SJCRH30 (cell line): ENCODE results near the gene SLC23A2. TPM values are rescaled to one million over a fixed set of nuclear protein-coding genes. Genes with fewer than 3 reads are reported as not detected.
"Not testable (repeated sequence)": the region's sequence is repeated elsewhere in the genome, so short reads cannot be mapped to it uniquely, and the experiment has no call there.

Source experiments
- DNase-seq, 2 experiments: peaks; one replicate each; pipeline ENCODE4 v3.0.0-alpha.2; 2015 to 2020
- H3K27ac ChIP-seq: fragments of 250-450 bp; sonication (Bioruptor Pico); 2 replicates; pipeline ENCODE4 v1.5.1; 2020; ENCODE audit warnings: mild to moderate bottlenecking, moderate library complexity
- H3K27me3 ChIP-seq: fragments of 250-450 bp; sonication (Bioruptor Pico); 2 replicates; pipeline ENCODE4 v1.5.1; 2020; ENCODE audit warnings: mild to moderate bottlenecking, moderate library complexity
- H3K36me3 ChIP-seq: fragments of 250-450 bp; sonication (Bioruptor Pico); 2 replicates; pipeline ENCODE4 v1.5.1; 2020; ENCODE audit warnings: mild to moderate bottlenecking, moderate library complexity
- H3K4me1 ChIP-seq: fragments of 250-450 bp; sonication (Bioruptor Pico); 2 replicates; pipeline ENCODE4 v1.5.1; 2020; ENCODE audit warnings: mild to moderate bottlenecking, moderate library complexity
- H3K4me3 ChIP-seq: fragments of 250-450 bp; sonication (Bioruptor Pico); 2 replicates; pipeline ENCODE4 v1.5.1; 2020; ENCODE audit warnings: mild to moderate bottlenecking, moderate library complexity
- H3K9me3 ChIP-seq: fragments of 250-450 bp; sonication (Bioruptor Pico); replicated peaks from 2 replicates; pipeline ENCODE4 v1.5.1; 2020; ENCODE audit warnings: mild to moderate bottlenecking, moderate library complexity
- total RNA-seq: library from RNA; depleted of rRNA; stranded (reverse); fragments of >200 nt; shearing (Covaris generic); gene quantifications from 2 replicates; pipeline ENCODE4 v1.2.3, GENCODE V29; 2014

The SLC23A2 gene
- total RNA-seq, 1 experiment from 2014 or later = 21.1 TPM

DNA sequence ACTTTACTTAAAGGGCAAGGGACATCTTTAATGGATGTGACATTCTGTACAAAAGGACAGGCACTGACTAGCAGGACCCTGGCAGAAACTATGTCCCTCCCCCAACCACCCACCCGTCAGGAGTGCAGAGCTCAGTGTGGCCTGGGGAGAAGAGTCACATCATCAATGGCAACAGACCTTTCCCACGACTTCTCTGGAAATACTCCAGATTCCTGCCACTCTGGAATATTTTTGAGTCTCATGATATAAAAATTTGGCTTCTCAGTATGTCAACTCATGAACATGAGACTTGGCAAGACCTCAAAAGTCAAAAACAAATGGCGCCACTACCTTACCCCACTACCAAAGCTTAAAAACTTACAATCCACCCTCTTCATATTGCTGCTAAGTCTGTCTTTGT lies 118.3 kb downstream of the SLC23A2 start:
- Histone ChIP-seq H3K9me3 (no peaks in the 10 kb centered on the region), H3K4me3 (no peak overlapping the region), H3K4me1 (no peaks in the 10 kb centered on the region), H3K27me3 (no peaks in the 10 kb centered on the region), H3K36me3 (peaks cover 3% of the 10 kb centered on the region; the same call in 1 of the 2 replicates), H3K27ac (no peak overlapping the region)
- no peak for DNase-seq

DNA sequence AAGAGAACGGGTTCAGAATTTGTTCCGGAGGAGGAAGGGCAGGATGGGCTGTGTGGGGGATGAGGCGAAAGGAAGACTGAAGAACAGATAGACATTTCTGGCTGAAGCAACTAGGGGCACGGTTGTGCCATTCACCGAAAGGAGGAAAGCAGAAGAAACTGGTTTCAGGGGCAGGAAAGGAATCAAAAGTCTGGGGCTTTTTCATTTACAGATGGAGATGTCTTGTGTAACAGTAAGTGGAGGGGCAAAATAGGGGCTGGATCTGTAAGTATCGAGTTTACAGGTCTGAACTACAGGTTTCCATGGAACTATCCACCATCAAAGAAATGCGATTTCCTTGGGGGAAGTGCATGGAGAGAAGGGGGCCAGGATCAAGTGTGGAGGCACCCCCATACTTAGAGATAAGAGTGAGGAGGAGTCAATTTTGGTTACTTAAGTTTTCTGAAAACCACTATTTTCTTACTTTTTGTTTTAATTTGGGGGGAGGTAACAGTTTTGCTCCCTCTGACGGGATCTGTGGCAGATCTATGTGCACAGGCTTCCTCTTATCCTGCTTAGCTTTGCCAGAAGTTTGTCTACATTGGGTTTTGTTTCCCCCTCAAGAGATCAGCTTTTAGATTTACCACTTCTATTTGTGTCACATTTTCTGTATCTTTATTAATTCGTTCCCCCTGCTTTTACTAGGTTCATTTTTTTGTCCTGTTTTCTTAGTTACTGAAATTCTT lies 120.1 kb downstream of the SLC23A2 start:
- H3K27me3 ChIP-seq = no peaks in the 10 kb centered on the region
- no peak overlapping the region for H3K27ac ChIP-seq
- H3K9me3 ChIP-seq = no peaks in the 10 kb centered on the region
- no peaks in the 10 kb centered on the region for H3K4me1 ChIP-seq
- DNase-seq = no peak
- H3K4me3 ChIP-seq = no peak overlapping the region
- peaks cover 3% of the 10 kb centered on the region; the same call in 1 of the 2 replicates for H3K36me3 ChIP-seq

DNA sequence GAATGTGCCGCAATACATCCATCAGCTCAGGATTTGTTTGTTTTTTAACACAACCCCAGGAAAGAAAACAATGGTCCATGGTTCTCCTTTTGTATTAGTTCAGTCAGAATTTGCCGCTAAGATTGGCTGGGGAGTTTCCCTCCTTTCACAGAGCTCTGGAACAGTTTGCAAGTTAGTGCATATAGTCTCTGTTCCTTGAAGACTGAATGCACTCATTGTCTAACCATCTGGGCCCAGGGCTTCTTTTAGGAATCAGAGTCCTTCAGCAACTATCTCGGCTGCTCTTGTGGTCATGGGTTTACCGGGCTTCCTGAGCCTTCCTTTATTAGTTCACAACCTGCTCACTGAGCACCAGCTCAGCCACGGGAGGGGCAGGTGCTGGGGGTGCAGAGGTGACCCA lies 121.3 kb downstream of the SLC23A2 start:
- Histone ChIP-seq H3K4me3 (no peak overlapping the region), H3K27me3 (no peaks in the 10 kb centered on the region), H3K36me3 (peaks cover 3% of the 10 kb centered on the region; the same call in 1 of the 2 replicates), H3K9me3 (no peaks in the 10 kb centered on the region), H3K27ac (no peak overlapping the region), H3K4me1 (no peaks in the 10 kb centered on the region)
- no peak for DNase-seq

DNA sequence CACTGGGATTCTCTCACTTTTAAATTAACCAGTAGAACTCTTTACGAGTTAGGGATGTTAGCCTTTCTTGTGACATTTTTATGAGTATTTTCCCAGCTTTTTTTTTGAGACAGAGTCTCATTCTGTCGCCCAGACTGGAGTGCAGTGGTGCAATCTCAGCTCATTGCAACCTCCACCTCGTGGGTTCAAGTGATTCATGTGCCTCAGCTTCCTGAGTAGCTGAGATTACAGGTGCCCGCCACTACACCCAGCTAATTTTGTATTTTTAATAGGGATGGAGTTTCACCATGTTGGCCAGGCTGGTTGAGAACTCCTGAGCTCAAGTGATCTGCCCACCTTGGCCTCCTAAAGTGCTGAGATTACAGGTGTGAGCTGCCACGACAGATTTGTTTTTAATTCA lies 123.2 kb downstream of the SLC23A2 start:
- H3K27ac ChIP-seq, DNase-seq, H3K27me3 ChIP-seq, H3K4me1 ChIP-seq, H3K9me3 ChIP-seq, H3K36me3 ChIP-seq, H3K4me3 ChIP-seq: not testable (repeated sequence)

DNA sequence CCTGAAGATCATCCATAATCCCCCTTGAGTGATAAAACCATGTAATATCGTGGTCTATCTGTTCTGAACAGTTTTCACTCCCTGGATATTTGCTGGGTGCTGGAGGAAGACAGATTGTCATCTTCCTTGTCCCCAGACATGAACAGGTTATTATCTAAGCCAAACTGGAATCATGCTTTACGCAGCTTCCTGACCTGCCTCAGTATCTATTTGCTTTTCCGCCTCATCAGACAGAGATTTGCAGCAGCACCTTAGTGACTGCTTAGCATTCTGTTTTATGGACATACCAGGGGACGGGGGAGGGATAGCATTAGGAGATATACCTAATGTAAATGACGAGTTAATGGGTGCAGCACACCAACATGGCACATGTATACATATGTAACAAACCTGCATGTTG lies 124.6 kb downstream of the SLC23A2 start:
- no peak overlapping the region for H3K27ac ChIP-seq
- H3K36me3 ChIP-seq = peaks cover 3% of the 10 kb centered on the region; the same call in 1 of the 2 replicates
- H3K9me3 ChIP-seq = no peaks in the 10 kb centered on the region
- H3K27me3 ChIP-seq = no peaks in the 10 kb centered on the region
- no peaks in the 10 kb centered on the region for H3K4me1 ChIP-seq
- no peak overlapping the region for H3K4me3 ChIP-seq
- no peak for DNase-seq

DNA sequence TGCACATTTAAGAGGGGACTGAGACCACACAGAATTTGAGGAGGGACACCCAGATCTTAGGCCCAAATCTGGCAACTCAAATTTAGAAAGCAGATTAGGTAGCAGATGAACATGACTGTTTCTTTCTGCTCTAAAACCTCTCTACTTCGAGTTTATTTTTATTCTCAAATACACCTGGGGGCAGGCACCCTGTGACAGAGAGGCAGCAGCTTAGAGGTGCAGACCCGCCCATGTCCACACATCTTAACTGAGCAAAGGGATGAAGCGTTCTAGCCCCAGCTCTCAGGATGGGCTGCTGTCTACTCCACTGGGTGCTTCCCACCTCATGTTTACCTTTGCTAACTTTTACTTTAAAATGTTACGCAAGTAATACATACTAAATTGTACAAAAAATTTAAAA lies 125.0 kb downstream of the SLC23A2 start:
- no peak for DNase-seq
- no peak overlapping the region for H3K4me3 ChIP-seq
- no peaks in the 10 kb centered on the region for H3K4me1 ChIP-seq
- no peaks in the 10 kb centered on the region for H3K27me3 ChIP-seq
- H3K9me3 ChIP-seq = no peaks in the 10 kb centered on the region
- H3K36me3 ChIP-seq = peaks cover 3% of the 10 kb centered on the region; the same call in 1 of the 2 replicates
- no peak overlapping the region for H3K27ac ChIP-seq

DNA sequence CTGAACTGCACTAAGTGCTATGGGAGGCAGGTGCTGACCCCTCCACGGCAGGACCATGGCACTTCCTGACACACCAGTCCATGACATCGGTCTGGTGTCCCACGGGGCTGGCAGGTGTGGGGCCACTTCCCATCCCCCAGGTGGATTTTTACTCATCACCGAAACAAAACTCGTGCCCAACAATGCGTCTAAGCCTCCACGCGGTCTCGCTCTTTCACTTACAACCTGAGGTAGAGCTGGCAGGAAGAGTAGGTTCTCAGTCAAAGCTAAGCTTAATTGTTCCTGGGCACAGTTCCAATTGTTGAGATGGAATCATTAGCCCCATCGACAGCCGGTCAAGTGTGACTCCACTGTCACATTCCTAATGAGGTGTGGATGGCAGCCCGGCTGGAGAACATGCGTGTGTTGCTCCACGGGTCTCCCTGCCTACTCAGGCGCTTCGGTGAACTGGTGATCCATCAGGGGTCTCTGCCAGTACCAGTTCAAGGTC lies 125.7 kb downstream of the SLC23A2 start:
- H3K9me3 ChIP-seq = no peaks in the 10 kb centered on the region
- 0 out of 2 replicates have a peak, but pooled peaks cover 3% of the 10 kb centered on the region for H3K36me3 ChIP-seq
- H3K4me3 ChIP-seq = no peak overlapping the region
- no peaks in the 10 kb centered on the region for H3K27me3 ChIP-seq
- DNase-seq = no peak
- no peak overlapping the region for H3K27ac ChIP-seq
- H3K4me1 ChIP-seq = no peaks in the 10 kb centered on the region

DNA sequence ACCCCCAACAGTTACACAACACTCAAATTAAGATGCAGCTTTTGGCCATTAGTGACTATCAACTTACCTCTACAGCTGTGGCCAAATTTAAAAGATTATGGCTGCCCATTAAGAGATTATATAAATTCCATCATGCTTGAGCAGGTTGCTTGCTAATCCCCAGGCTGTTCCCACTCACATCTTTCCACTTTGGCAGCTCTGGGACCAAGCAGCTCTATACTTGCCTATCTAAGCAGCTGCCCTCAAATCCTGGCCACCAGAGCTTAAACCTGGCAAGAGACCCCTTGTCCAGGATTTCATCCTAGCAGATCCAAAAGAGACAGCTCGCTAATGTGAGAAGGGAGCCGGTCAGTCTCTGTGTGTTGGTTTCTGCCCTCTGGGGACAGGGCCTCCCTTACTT lies 127.9 kb downstream of the SLC23A2 start:
- Histone ChIP-seq H3K4me3 (no peak overlapping the region), H3K9me3 (no peaks in the 10 kb centered on the region), H3K36me3 (no peaks in the 10 kb centered on the region), H3K4me1 (no peaks in the 10 kb centered on the region), H3K27ac (no peak overlapping the region; the same call in 1 of the 2 replicates), H3K27me3 (no peaks in the 10 kb centered on the region)
- DNase-seq = peak; percentile 31 to 33

DNA sequence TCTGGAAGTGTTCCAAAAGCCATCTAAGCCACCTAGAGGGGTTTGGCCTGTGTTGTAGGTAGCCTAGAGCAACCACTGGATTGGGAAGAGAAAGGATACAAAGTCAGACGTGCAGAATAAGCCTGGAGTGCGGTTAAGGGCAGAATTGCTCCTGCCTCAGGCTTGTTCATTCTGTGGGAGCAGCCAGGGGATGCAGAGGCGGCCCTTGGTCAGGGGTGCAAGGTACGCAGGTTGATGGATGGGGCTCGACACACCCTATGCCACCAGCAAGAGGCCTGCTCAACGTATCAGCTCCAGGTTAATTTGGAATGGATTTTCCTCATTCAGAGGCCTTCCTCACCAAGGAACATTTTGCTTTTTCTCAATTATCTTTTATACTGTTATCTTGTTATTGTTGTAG lies 129.8 kb downstream of the SLC23A2 start:
- DNase-seq = no peak
- Histone ChIP-seq H3K36me3 (no peaks in the 10 kb centered on the region), H3K27ac (no peak overlapping the region), H3K4me3 (no peak overlapping the region), H3K9me3 (no peaks in the 10 kb centered on the region), H3K27me3 (no peaks in the 10 kb centered on the region), H3K4me1 (no peaks in the 10 kb centered on the region)

DNA sequence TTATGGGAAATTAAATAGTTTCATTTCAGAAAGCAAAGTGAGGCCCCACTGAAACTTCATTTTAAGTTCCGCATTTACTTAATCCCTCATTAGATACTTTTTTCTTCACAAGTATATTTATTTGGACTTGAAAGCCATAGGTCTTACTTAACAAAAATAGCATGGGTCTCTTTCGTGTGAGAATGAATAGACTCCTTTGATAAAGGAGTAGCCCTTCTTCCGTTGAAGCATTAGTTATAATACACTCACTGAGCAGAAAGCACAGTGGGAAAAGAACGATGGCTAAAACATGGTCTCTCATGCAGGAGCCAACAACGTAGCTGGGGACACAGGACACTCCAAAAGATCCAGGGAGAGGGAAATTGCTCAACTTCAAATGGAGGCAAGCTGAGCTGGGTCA lies 130.4 kb downstream of the SLC23A2 start:
- Histone ChIP-seq H3K27me3 (no peaks in the 10 kb centered on the region), H3K4me1 (no peaks in the 10 kb centered on the region), H3K9me3 (no peaks in the 10 kb centered on the region), H3K4me3 (no peak overlapping the region), H3K36me3 (no peaks in the 10 kb centered on the region), H3K27ac (no peak overlapping the region)
- DNase-seq = no peak

DNA sequence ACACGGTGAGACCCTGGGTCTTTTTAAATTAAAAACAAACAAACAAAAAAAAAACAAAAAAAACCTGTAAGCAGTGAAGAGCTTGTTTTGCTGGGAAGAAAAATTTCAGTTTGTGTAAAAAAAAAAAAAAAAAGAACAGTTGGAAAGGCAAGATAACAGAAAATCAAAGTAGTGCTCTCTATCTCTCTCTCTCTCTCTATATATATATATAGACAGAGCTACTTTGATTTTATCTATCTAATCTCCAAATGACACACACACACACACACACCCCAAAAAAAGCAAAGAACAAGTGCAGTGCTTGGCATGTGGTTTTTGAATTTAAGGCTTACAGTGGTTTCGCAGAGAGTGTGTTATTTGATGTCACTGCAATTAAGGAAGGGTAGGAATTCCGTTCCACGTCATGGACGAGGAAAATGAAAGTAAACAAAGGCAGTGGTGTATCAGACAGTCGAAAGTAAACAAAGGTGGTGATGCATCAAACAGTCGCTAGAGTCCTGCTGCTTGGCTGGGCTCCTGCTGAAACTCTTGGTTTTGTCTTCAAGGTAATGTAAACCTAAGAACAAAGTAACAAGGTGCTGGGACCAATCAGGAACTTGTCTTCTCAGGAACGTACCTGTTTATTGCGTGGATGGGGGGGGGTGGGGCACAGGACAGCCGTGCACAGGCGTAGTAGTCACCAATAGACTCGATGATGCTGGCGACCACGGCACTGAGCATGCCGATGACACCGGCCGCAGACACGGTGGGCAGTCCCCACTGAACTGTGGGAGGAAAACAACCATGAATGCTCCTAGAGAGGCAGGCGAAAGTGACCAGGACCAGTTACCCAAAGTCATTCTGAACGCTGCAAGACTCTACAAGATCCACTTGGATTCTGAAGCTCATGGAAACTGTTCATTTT lies 131.8 kb downstream of the SLC23A2 start:
- DNase-seq = no peak

DNA sequence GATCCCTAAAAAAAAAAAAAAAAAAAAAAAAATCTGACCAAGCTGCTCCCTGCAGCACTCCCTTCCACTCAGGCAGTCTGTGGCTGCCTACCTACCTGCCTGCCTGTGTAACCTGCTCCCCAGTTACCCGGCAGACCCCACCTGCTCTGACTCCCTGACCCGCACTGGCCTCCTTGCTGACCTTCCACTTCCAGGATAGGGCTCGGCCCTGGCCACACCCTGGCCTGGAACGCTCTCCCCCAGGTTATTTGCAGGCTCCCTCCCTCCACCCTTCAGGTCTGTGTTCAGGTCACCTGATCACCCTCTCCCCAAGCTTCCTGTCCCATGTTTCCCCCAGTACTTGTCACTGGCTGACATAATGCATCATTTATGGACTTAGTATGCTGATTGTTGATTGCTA lies 134.3 kb downstream of the SLC23A2 start:
- no peaks in the 10 kb centered on the region for H3K36me3 ChIP-seq
- no peak overlapping the region for H3K27ac ChIP-seq
- no peak for DNase-seq
- H3K4me1 ChIP-seq = no peaks in the 10 kb centered on the region
- no peak overlapping the region for H3K4me3 ChIP-seq
- no peaks in the 10 kb centered on the region for H3K9me3 ChIP-seq
- no peaks in the 10 kb centered on the region for H3K27me3 ChIP-seq

More for the DNA sequence above, 131.8 kb downstream of the SLC23A2 start:
- Histone ChIP-seq H3K4me1 (no peaks in the 10 kb centered on the region), H3K27ac (no peak overlapping the region), H3K4me3 (no peak overlapping the region), H3K36me3 (no peaks in the 10 kb centered on the region), H3K9me3 (no peaks in the 10 kb centered on the region), H3K27me3 (no peaks in the 10 kb centered on the region)

DNA sequence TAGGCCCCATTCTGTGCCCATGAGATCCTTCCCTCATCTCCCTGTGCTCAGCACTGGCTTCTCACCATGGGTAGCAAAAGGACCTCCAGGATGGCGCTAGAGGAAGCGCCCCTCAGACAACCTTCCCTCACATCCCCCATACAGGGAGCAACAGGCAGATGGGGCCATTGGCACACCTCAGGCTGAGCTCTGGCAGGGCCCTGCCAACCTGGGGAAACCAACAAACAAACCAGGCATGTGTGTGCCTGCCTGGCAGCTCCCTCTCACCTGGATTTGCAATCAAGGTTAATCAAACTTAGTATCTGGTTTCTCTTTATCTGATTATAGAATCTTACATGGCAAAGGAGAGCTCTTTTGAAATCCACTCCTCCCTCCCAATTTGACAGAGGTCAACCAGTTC lies 134.9 kb downstream of the SLC23A2 start:
- Histone ChIP-seq H3K36me3 (peaks cover 3% of the 10 kb centered on the region; the same call in 1 of the 2 replicates), H3K4me3 (no peak overlapping the region), H3K4me1 (no peaks in the 10 kb centered on the region), H3K9me3 (no peaks in the 10 kb centered on the region), H3K27me3 (no peaks in the 10 kb centered on the region), H3K27ac (no peak overlapping the region)
- no peak for DNase-seq

DNA sequence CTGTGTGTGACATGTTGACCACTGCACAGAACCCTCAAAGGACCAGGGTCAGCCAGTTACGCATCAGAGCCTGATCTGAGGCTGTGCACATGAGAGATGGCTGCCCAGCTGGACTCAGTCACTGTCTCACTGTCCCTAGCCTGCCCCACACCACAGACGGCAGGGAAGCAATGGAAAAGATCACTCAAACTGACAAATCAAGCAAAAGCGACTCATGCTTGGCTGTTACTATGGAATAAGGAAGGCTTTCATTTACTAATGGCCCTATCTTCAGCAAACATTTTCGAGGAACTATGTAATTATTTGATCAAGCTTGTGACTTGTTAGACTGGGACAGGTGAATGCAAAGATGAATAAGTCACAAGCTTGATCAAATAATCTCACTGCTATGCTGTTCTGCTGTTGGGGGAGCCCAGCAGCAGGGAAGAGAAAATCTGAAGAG lies 137.0 kb downstream of the SLC23A2 start:
- Histone ChIP-seq H3K4me1 (no peaks in the 10 kb centered on the region), H3K27me3 (no peaks in the 10 kb centered on the region), H3K4me3 (no peak overlapping the region), H3K36me3 (peaks cover 13% of the 10 kb centered on the region; the same call in 1 of the 2 replicates), H3K27ac (no peak overlapping the region), H3K9me3 (no peaks in the 10 kb centered on the region)
- DNase-seq = no peak

DNA sequence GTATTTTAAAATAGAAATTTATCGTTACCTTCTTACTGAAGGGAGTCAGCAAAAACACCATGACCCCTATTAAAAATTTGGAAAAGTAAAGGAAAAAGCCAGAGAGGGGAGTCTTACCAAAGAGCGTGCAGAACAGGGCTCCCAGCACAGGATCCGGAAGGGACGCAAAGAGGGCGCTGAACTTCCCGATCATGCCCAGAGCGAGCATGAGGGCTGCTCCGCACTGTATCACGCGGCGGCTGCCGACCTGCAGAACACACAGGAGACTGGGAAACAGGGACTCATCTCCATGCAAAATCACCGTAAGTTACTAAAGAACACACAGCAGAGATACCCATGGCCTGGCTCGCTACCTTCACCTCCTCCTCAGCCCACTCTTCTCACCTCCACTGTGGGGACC lies 138.6 kb downstream of the SLC23A2 start:
- Histone ChIP-seq H3K27ac (no peak overlapping the region), H3K27me3 (no peaks in the 10 kb centered on the region), H3K36me3 (peaks cover 14% of the 10 kb centered on the region), H3K4me3 (no peak overlapping the region), H3K4me1 (no peaks in the 10 kb centered on the region), H3K9me3 (no peaks in the 10 kb centered on the region)
- DNase-seq = no peak
